ENCODE measurements around the gene PELO.
"Not testable (repeated sequence)": the region's sequence is repeated elsewhere in the genome, so short reads cannot be mapped to it uniquely, and the experiment has no call there.

The PELO gene, protein sequence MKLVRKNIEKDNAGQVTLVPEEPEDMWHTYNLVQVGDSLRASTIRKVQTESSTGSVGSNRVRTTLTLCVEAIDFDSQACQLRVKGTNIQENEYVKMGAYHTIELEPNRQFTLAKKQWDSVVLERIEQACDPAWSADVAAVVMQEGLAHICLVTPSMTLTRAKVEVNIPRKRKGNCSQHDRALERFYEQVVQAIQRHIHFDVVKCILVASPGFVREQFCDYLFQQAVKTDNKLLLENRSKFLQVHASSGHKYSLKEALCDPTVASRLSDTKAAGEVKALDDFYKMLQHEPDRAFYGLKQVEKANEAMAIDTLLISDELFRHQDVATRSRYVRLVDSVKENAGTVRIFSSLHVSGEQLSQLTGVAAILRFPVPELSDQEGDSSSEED

DNA sequence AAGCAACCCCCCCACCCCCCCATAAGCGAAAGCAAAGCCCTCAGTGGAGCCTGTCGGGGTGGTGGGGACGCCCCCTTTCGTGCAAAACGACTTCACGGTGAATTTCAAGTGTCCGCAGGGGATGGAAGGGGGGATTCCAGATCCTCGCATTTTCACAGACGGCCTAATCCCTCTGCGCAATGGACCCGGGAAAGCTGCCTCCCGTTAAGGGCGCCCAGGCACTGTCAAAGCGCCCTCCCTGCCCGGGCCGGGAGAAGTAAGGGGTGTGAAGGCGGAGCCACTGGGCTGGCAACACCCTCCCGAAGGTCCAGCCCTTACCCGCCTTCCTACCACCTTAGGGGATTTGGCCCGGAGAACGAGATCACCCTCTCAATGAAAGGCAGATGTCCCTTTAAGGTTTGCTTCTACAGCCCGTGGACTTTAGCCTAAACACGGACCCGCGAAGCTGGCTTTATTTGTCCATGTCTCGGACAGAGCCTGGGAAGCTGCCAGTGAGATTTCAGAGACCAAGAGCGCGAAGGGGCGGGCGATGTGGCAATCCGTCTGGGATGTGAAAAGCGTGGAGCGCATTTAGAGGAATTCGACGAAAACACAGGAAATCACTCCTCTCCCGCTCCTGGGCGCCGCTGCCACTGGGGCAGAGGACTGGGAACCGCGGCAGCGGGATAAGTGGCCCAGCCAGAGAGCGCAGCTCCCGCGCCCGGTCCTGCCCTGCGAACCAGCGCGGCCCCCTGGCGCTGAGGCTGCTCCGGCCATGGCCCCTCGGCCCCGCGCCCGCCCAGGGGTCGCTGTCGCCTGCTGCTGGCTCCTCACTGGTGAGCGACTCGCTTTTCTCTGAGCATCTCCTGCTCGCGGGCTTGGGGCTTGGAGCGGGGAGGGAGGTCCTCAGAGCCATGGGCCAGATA, at the start of gene PELO, which contains the start of gene ITGA1:
Gene PELO, plus strand, starts transcription at position 317 of the 905 bp plus-strand sequence. CDS start 12,479 bp downstream, outside the sequence.
Gene ITGA1, plus strand, starts transcription at position 317 of the 905 bp plus-strand sequence. Its CDS starts 438 bp downstream, at position 755.
- no peak for FAIRE-seq

DNA sequence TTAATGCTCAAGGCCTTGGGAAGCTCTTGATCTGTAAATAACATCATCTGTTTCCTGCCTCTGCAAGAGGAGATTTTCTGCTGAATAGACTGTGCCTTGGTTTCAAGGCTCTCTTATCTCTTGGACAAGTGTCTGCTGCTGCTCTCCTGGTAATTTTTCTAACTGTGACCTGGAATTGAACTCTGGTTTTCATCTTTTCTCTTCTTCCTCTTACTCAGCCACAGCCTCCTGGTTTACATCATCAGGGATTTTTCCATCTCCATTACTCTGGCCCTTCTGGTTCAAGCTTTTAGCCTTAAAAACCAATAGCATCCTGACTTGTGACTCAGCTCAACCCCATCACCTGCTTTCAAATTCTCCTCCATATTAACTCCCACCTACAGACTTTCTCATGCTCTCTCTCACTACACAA, 49.6 kb upstream of the PELO start:
- no peak for FAIRE-seq

DNA sequence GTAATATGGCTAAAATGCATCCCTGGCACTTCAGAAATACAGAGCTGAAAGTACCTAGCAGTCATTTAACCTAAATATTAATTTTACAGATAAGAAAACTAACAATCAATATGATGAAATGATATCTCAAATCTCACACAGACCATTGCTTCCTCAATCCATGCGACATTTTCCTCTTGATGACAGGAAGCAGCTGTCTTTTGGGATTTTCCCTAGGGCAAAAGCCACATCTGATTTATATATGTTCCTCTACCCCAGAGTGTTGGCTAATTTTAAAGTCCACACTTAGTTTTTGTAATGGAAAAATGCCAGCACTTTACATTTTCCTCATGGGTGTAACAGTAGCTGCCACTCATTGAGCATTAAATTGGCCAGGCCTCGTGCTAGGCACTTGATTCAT, 47.7 kb upstream of the PELO start:
- FAIRE-seq: no peak

DNA sequence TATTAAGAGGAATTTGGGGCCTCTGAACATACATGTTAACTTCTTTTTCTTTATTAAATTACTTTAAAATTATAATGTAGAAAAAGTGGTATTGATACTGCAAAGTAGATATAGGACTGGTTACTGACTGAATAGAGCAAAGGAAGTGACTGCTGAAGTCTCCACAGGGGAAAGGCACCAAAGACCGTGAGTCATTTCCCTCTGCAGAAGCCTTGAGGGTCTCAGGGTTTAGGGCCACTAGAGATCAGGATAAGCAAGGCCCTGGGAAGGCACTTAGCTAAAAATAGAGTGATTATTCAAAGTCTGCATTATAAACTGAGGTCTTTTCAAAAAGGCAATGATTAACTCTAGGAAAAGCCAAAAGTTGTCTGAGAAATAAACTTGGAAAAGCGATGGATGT, 44.7 kb upstream of the PELO start:
- no peak for FAIRE-seq

DNA sequence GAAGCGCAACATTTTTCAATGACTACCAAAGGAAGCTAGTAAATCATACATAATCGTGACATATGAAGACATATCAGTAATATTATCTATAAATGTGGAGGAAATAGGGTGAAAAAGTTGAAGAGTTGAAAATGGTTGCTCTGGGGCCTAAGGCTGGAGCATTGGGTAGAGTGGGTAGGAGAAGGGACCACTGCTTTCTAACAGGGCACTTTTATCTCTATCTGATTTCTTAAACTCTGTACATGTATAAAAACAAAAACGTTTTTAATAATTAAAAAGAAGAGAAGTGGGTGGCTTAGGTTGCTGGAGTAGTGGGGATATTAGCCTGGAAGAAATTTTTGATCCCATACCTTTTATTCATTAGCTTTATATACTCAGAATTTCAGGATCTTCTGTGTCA, 44.2 kb upstream of the PELO start:
- FAIRE-seq: no peak

DNA sequence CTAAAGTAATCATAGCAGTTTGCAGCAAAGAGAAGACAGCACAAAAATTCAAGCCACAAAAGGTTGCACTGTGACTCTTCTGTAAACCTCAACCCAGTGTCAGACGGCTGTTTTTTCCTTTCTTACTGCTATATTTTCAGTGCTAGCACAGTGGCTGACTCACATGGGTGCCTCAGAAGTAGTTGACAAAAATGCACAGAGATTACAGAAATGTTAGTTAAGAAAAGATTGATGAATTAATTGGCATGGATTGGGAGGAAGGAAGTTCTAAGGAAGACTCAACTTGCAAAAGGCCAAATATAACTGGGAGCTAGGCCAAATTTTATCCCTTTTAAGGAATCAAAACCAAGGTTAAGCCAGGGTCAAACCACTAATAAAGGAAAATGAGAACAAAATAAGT, 43.7 kb upstream of the PELO start:
- no peak for FAIRE-seq

DNA sequence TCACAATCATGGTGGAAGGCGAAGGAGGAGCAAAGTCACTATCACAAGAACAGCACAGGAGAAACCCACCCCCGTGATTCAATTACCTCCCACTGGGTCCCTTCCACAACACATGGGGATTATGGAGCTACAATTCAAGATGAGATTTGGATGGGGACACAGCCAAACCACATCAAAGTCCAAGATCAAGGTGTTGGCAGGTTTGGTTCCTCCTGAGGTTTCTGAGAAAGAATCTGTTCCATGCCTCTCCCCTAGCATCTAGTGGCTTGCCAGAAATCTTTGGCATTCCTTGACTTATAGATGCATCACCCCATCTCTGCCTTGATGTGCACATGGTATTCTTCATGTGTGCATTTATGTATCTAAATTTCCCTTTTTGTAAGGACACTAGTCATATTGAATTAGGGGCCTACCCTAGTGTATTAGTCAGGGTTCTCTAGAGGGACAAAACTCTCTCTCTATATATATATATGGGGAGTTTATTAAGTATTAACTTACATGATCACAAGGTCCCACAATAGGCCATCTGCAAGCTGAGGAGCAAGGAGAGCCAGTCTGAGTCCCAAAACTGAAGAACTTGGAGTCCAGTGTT, 42.8 kb upstream of the PELO start:
- FAIRE-seq: not testable (repeated sequence)

DNA sequence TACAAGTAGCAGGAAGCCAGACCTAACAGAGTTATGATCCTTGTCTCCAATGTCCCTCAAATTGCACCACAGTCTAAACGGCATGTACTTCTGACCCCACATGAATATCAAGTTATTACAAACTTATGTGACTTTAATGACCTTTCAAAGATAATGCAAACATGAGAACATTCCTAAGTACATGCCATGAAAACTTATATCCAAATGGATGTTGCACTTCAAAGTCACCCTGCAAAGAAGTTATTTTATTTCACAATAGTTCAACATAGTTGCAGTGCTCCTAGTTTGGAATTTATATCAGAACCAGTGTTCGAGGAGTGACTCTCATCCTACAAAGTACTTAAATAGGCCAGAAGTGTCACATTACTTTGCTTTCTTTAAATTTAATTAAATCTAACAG, 41.2 kb upstream of the PELO start:
- no peak for FAIRE-seq

DNA sequence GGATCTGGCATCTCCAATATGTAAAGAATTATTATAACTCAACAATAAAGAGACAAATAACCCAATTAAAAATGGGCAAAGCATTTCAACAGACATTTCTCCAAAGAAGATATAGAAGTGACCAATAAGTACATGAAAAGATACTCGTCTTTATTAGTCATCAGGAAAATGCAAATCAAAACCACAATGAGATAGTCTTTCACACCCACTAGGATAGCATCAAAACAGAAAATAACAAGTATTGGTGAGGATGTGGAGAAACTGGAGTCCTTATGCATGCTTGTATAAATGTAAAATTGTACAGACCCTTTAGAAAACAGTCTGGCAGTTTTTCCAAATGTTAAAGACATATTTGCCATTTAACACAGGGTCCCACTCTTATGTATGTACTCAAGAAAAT, 39.1 kb upstream of the PELO start:
- FAIRE-seq: no peak

DNA sequence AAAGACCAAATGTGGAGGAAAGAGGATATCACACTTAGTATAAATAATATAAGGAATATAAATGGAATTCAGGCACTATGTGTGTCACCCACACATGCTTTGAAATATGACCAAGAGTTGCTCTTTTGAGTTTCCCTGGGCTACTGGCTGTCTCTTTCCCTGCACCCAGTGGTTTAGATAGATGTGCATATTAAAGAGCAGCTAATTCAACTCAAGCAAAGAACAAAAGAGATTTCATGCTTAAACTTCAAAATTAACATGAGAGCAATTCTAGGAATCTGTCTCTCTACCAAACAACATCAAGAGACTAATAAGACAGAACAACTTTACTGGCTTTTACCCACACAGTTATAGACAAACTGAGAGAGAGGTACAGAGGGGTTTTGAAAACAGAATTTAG, 38.0 kb upstream of the PELO start:
- no peak for FAIRE-seq

DNA sequence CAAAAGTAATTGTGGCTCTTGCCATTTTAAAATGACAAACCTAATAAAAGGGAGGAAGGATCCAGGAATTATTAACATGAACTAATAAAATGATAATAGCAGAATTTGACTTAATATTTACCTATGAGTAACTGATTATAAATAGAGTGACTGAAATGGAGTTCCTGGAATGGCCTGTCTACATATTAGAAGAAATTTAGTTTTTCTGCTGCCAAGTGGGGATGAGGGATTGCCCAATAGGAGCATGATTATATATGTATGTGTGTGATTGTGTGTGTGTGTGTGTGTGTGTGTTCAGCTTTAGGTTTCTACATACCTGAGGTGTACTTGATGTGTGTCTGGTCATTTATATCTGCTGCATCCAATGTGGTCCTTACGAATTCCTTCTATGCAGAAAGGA, 36.6 kb upstream of the PELO start:
- no peak for FAIRE-seq

DNA sequence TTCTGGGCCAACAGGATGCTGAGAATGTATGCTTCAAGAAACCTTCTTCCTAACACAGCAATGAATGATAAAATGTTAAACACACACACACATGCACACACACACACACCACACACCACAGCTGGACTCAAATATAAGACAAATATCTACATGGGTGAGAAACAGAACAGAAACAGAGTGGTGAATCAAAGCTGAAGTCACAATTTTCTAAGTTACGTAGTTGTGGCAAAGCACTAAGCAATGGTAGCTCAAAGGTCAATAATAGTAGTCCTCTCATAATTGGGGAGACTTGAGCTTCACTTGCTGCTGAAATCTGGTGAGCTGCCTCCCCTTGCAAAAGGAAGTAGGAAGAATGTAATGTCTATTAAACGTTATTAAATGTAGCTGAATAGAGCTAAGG, 33.7 kb upstream of the PELO start:
- no peak for FAIRE-seq

DNA sequence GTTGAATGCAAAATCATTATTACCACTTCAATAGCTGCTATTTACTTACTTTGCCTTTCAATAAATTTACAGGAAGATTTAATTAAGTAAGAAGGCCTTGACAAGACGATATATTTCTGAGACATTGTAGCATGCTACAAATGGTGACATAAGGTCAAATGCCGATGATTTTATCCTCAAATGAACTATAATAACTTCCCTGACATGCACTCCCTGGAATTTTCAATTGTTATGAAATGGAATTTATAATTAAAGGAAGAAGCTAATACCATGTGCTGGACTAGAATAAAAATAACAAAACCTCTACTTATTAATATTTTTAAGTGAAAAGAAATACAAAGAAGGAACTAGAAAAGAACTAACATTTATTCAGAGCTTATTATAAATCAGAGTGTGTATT, 30.2 kb upstream of the PELO start:
- FAIRE-seq: no peak

DNA sequence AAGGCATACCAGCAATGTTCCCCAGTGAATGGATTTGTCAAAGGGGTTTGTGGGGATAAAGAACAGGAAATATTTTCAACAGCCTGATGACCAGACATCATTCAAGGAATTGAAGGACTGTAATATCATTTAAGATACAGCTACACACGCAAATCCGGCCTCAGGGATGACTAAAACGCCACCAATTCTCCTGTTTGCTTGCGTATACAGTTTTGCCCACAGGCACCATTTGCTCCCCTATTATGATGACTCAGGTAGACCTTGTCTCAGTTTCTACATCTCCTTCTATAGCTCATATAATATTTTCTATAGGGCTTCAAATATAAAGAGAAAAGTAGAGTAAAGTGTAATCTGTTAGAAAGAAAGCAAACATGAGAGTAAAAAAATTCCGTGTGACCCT, 29.7 kb upstream of the PELO start:
- no peak for FAIRE-seq

DNA sequence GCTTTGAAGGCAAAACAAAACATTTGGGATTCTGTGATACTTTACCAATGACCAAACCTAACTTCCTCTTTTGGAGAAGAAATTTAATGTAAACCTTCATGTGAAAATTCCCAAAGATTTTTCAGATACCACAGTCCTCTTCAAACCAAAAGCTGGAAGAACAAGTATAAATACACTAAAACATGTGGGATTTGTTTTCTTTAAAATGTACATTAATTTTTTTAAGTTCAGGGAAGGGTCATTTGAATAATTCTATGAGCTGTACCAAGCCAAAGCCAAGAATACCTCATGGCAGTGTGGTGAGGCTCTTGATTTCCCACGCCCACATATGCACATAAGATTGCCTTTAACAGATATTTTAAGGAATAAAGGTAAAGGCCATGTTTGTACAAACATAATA, 28.4 kb upstream of the PELO start:
- no peak for FAIRE-seq

DNA sequence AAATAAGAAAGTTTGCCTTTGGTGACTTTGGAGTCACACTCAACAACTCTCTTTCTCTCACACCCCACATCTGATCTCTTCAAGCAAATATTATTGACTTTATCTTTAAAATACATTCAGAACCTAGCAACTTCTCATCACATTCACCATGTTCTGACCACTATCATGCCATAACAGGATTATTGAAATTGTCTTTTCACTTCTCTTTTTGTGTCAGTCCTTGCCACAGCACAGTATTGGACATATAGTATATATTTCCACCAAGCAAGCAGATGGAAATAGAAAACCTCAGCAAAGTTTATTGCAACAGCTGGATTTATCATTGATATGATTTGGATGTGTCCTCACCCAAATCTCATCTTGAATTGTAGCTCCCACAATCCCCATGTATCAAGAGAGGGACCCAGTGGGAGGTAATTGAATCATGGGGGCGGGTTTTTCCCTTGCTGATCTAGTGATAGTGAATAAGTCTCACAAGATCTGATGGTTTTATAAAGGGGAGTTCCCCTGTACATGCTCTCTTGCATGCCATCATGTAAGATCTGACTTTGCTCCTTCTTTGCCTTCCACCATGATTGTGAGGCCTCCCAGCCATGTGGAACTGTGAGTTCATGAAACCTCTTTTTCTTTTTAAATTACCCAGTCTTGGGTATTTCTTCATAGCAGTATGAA, 26.9 kb upstream of the PELO start:
- no peak for FAIRE-seq

DNA sequence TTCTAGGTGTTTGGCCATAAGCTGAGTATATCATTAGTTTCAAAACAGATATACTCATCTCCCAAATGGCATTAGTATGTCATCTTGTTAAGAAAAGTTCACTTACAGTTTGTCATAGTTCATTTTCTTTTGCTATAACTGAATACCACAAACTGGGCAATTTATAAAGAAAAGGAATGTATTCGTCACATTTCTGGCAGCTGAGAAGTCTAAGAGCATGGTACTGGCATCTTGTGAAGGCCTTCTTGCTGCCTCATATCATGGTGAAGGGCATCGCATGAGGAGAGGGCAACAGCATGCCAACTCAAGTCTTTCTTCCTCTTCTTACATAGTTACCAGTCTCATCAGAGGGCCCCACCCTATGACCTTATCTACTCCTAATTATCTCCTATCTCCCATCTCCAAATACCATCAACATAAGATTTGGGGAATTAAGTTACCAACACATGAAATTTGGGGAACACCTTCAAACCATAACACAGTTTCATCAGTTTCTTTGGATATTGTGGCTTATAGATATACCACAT, 20.4 kb upstream of the PELO start:
- no peak for FAIRE-seq

DNA sequence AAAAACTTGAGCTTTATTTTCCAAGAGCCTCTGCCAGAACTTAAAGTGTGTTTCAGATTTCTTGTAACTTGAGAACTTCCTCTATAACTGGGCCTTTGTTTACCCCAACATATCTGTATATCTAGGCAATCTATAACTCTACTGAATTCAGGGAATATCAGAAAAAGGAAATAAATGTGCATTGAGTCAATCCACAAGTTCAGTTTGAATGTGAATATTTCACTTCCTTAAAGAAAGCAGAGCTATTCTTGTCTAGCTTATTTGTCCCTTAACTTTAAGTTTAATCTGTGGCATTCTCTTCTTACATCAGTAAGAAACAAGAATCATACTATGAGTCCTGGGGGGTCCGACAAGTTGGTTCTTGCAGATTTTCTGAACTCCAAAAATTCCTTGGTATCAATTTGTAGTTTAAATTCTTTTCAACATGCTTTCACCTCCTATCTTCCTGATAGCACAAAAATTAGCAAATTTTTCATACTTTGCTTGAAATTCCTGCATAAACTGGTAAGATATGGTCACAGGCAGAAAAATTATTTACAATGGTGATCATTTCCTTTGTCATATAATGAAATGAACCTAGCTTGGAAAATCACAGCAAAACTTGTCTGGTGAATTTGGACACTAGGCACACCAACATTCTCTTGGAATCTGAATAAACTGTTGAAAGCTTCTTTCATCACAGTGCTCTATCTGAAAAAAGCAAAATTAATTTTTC, 19.8 kb upstream of the PELO start:
- no peak for FAIRE-seq

DNA sequence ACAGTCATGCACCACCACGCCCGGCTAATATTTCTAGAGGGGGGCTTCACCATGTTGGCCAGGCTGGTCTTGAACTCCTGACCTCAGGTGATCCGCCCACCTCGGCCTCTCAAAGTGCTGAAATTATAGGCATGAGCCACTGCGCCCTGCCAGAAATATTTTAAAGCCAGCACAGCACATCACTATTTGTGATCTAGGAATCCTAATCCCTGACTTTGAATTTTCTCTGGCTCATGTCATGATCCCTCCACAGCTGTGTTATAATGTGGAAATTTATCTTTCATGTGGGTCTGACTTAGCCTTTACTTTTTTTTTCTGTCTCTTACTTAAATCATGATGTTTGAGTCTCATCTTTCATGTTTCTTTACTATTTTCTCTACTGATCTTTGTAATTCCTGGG, 18.7 kb upstream of the PELO start:
- FAIRE-seq: no peak

DNA sequence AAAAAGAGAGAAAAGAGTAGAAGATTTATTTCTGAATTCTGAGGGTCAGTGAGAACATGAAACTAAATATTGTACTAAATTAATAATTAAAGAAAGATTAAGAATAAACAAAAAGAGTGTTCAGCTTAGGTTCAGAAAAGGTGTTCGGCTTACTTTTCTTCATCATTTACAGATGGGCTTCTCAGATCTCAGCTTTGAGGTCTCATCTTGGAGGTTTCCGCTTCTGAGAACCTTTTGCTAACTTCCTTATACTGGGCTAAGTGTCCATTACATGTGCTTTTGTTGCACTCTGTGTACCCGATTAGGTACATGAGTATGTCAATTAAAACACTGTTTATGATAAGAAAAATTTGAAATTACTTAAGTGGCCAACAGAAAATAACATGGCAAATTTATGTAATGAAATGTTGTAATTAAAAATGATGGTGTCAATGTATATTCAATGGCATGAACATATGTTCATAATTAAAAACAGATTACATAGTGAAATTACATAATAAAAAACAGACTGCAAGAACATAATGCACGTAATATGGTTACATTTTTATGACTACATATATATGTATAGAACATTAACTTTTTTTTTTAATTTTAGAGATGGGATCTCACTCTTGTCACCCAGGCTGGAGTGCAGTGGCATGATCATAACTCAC, 17.3 kb upstream of the PELO start:
- FAIRE-seq: no peak

DNA sequence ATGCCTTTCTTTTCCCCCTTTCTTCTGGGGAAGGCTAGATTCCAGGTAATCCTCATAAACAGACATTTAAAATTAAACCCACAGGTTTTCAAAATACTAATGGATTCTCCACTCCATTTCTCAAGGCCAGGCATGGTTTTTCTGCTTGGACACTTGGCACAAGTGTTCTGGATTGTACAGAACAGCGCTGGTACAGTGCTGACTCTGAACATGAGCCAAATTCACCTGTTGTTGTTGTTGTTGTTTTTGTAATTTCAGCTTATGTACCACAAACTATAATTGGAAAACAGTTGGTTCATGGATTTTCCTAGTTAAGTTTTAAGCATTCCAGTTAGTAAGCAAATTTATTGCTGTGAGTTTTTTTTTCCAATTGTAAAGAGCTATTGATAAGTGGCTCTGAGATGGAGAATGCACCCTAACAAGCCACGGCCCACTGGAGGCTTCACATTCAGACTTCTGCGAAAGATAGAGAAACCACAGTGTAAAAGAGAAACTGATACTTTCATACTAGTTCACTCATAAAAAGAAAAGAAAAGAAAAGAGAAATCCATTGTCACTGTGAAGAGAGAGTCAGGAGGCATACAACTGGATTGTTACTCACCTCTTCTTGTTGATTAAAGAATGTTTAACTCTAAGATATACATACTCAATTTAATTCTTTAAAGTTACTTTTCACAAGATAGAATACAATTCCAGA, 16.2 kb upstream of the PELO start:
- no peak for FAIRE-seq
